Measurements from ENCODE around the gene SESTD1.
A peak's percentile ranks its signal among the peaks of the same experiment; 100 is the strongest.

The SESTD1 gene

DNA sequence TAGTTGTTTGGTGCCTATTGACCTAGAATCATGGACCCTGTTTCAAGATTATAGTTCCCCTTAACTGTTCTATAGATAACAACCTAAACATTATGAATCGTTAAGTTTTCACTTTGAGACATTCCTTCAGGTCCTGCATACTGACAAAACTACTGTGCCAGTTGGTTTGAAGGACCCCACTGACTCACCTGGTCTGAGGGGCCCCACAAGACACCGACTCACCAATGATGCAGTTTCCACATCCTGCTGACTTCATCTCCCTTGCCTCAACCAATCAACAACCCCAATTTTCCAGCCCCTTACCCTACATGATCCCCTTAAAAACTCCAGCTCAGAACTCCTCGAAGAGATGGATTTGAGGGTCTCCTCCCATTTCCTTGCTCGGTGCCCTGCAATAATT is 125.1 kb downstream of the SESTD1 start:
- H3K4me3 Mint-ChIP-seq = no peak overlapping the region

DNA sequence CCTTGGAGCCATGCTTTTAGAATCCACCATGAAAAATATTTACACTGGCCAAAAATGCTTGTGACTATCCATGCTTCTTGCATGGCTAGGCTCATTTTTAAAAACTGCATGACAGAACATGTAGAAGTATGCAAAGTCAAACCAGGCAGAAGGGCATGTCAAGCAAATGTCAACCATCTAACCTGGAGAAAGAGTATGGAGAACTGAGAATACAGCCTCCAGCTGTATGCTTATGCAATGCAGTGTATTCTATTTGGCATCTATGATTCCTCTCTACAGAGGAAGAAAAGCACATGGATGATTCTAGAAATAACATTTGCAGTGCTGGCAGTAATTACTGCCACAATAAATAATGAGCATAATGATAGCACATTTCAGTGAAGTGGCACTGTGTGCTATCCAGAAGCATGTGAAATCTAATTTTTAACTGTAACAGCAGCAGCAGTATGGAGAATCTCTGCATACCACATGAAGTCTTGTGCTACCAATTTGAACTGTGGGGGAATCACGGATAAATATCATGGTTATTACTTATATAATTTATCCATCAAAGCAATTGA is 127.4 kb downstream of the SESTD1 start:
- H3K4me1 Mint-ChIP-seq (ENCODE audit: low read depth) = no peaks in the 10 kb centered on the region
- no peaks in the 10 kb centered on the region for H3K36me3 Mint-ChIP-seq (ENCODE audit: low read depth)
- no peak overlapping the region for H3K4me3 Mint-ChIP-seq
- H3K27me3 Mint-ChIP-seq = no peaks in the 10 kb centered on the region
- H3K27ac Mint-ChIP-seq = no peak overlapping the region
- no peaks in the 10 kb centered on the region for H3K9me3 Mint-ChIP-seq

More for the DNA sequence above, 125.1 kb downstream of the SESTD1 start:
- Mint-ChIP-seq H3K27me3 (no peaks in the 10 kb centered on the region), H3K4me1 (ENCODE audit: low read depth) (no peaks in the 10 kb centered on the region), H3K27ac (no peak overlapping the region), H3K9me3 (no peaks in the 10 kb centered on the region), H3K36me3 (ENCODE audit: low read depth) (peaks cover 3% of the 10 kb centered on the region)

DNA sequence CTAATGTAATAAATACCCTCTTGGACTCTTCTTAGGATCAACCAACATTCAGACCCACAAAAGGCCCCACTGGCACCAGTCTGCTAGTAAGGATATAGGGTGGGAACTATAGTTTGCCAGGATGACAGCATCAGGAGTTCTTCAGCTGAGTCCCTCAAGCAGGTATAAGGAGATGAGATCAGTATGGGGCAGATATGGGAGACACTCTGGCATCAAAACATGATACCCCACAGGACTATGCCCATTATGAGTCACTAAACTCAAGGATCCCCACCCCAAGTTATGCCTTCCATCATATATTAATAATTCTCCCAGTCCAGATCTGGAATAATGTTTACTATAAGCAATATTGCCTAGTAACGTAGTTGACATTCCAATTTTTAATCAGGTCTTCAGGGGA is 131.6 kb downstream of the SESTD1 start:
- H3K36me3 Mint-ChIP-seq (ENCODE audit: low read depth) = no peaks in the 10 kb centered on the region
- no peak overlapping the region for H3K27ac Mint-ChIP-seq
- no peaks in the 10 kb centered on the region for H3K9me3 Mint-ChIP-seq
- H3K4me3 Mint-ChIP-seq = no peak overlapping the region
- no peaks in the 10 kb centered on the region for H3K27me3 Mint-ChIP-seq
- no peaks in the 10 kb centered on the region for H3K4me1 Mint-ChIP-seq (ENCODE audit: low read depth)

DNA sequence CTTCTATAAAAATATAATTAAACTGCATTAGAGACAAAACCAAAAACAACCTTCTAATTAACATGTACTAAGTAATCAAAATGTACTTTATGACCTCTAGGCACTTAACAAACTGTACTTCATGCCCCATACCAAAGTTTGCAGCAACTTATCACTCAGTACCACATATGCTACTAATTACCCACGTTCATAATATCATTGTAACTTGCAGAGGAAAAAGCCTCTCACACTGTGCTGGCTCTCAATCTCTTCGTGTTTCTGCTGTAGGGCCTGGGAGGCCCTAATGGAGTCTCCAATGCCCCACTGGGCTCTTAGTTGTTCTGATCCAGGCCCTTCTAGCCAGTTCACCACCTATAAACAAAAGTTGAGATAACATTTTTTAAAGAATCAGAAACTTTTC is 132.6 kb downstream of the SESTD1 start:
- H3K27ac Mint-ChIP-seq = no peak overlapping the region
- H3K27me3 Mint-ChIP-seq = no peaks in the 10 kb centered on the region
- H3K36me3 Mint-ChIP-seq (ENCODE audit: low read depth) = no peaks in the 10 kb centered on the region
- H3K9me3 Mint-ChIP-seq = no peaks in the 10 kb centered on the region
- H3K4me1 Mint-ChIP-seq (ENCODE audit: low read depth) = no peaks in the 10 kb centered on the region
- no peak overlapping the region for H3K4me3 Mint-ChIP-seq

GRCh38 chr2:179130560-179130959 is 134.1 kb downstream of the SESTD1 start:
- H3K36me3 Mint-ChIP-seq (ENCODE audit: low read depth) = no peaks in the 10 kb centered on the region
- H3K4me1 Mint-ChIP-seq (ENCODE audit: low read depth) = no peaks in the 10 kb centered on the region
- no peak overlapping the region for H3K4me3 Mint-ChIP-seq
- no peaks in the 10 kb centered on the region for H3K9me3 Mint-ChIP-seq
- H3K27me3 Mint-ChIP-seq = no peaks in the 10 kb centered on the region
- H3K27ac Mint-ChIP-seq = no peak overlapping the region

DNA sequence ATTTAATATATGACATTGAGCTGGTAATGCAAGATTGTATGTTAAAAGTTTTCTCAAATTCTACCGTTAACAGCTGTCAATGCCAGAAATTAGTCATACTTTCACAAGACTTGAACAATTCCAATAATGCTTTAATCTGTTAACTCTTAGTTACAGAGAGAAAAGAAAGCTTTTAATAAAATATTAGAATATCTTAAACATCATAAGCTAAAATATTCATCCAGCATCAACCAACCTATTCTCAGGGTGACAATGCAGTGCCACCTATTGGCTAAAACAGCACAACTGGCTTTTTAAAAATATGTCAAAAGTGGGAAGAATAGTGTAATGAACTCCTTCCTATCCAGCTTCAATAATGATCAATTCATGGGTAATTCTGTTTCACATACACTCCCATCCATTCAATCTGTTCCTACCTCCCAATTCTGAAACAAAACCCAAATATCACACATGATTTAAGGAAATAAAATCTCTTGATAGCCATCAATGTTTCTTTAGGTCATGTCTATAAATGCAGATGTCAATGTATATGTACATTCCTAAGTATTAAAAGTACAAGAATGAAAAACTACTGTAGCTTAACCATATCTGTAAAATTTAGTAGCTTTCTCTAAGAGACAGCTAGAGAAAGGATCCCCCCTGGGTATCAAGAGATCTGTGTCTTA is 134.9 kb downstream of the SESTD1 start:
- Mint-ChIP-seq H3K27ac (no peak overlapping the region), H3K9me3 (no peaks in the 10 kb centered on the region), H3K4me1 (ENCODE audit: low read depth) (no peaks in the 10 kb centered on the region), H3K27me3 (no peaks in the 10 kb centered on the region), H3K36me3 (ENCODE audit: low read depth) (no peaks in the 10 kb centered on the region), H3K4me3 (no peak overlapping the region)

- H3K36me3 Mint-ChIP-seq (ENCODE audit: low read depth) = no peaks in the 10 kb centered on the region
- no peaks in the 10 kb centered on the region for H3K9me3 Mint-ChIP-seq
- H3K4me1 Mint-ChIP-seq (ENCODE audit: low read depth) = peaks cover 10% of the 10 kb centered on the region
- no peak overlapping the region for H3K27ac Mint-ChIP-seq
- no peaks in the 10 kb centered on the region for H3K27me3 Mint-ChIP-seq
- H3K4me3 Mint-ChIP-seq = no peak overlapping the region
Measured at GRCh38 chr2:179125404-179125803, 139.2 kb downstream of the SESTD1 start.

- H3K36me3 Mint-ChIP-seq (ENCODE audit: low read depth) = no peaks in the 10 kb centered on the region
- H3K27me3 Mint-ChIP-seq = no peaks in the 10 kb centered on the region
- H3K4me3 Mint-ChIP-seq = no peak overlapping the region
- H3K9me3 Mint-ChIP-seq = no peaks in the 10 kb centered on the region
- peaks cover 11% of the 10 kb centered on the region for H3K4me1 Mint-ChIP-seq (ENCODE audit: low read depth)
- H3K27ac Mint-ChIP-seq = no peak overlapping the region
Measured at GRCh38 chr2:179124282-179124681, 140.3 kb downstream of the SESTD1 start.

- H3K36me3 Mint-ChIP-seq (ENCODE audit: low read depth) = no peaks in the 10 kb centered on the region
- no peaks in the 10 kb centered on the region for H3K9me3 Mint-ChIP-seq
- H3K4me3 Mint-ChIP-seq = no peak overlapping the region
- H3K27me3 Mint-ChIP-seq = no peaks in the 10 kb centered on the region
- no peak overlapping the region for H3K27ac Mint-ChIP-seq
- peaks cover 11% of the 10 kb centered on the region for H3K4me1 Mint-ChIP-seq (ENCODE audit: low read depth)
Measured at GRCh38 chr2:179123272-179123662, 141.4 kb downstream of the SESTD1 start.

DNA sequence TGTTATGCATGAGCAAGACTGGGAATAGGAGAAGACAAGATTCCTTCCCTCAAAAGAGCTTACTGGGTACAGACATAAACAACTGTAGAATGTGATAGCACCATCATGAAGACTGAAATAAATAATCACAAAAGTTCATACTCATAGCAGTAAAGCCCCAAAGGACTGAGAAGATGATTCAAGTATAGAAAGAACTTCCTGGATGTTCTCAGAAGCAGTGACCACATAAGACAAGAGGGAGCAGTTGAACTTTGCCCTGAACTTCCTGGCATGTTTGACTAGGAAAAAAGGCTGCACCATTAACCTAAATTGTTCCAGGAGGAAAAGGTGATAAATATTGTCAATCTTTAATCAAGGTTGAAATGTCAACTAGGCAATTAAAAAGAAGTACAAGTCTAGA is 156.9 kb downstream of the SESTD1 start:
- peaks cover 22% of the 10 kb centered on the region for H3K36me3 Mint-ChIP-seq (ENCODE audit: low read depth)
- no peaks in the 10 kb centered on the region for H3K27me3 Mint-ChIP-seq
- peak overlapping the region; percentile 34 for H3K4me3 Mint-ChIP-seq
- H3K27ac Mint-ChIP-seq = peak overlapping the region; percentile 56
- H3K9me3 Mint-ChIP-seq = no peaks in the 10 kb centered on the region
- peaks cover 39% of the 10 kb centered on the region for H3K4me1 Mint-ChIP-seq (ENCODE audit: low read depth)

GRCh38 chr2:179106676-179107428 is 157.8 kb downstream of the SESTD1 start:
- H3K27ac Mint-ChIP-seq = peak overlapping the region; percentile 83
- H3K27me3 Mint-ChIP-seq = no peaks in the 10 kb centered on the region
- H3K36me3 Mint-ChIP-seq (ENCODE audit: low read depth) = peaks cover 13% of the 10 kb centered on the region
- H3K9me3 Mint-ChIP-seq = no peaks in the 10 kb centered on the region
- H3K4me3 Mint-ChIP-seq = peak overlapping the region; percentile 47
- peaks cover 39% of the 10 kb centered on the region for H3K4me1 Mint-ChIP-seq (ENCODE audit: low read depth)

DNA sequence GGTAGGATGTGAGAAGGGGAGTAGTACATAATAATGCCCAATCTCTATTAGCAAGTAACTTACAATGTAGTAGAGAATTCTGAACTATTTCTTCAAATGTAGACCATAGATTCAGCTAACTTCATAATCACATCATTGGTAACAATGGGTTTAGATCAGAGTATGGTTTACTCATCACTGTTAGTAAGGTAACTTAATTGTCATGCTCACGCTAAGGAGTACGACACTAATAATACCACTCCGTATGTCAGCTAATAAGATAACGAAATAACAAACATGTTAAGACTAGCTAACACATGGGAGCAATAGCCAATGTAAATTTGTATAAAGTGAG is 158.3 kb downstream of the SESTD1 start:
- Mint-ChIP-seq H3K4me3 (no peak overlapping the region), H3K27me3 (no peaks in the 10 kb centered on the region), H3K36me3 (ENCODE audit: low read depth) (peaks cover 12% of the 10 kb centered on the region), H3K4me1 (ENCODE audit: low read depth) (peaks cover 39% of the 10 kb centered on the region), H3K27ac (peak overlapping the region; percentile 83), H3K9me3 (no peaks in the 10 kb centered on the region)

GRCh38 chr2:179104736-179105135 is 159.9 kb downstream of the SESTD1 start:
- H3K27me3 Mint-ChIP-seq = no peaks in the 10 kb centered on the region
- no peaks in the 10 kb centered on the region for H3K9me3 Mint-ChIP-seq
- H3K27ac Mint-ChIP-seq = no peak overlapping the region
- peaks cover 12% of the 10 kb centered on the region for H3K36me3 Mint-ChIP-seq (ENCODE audit: low read depth)
- no peak overlapping the region for H3K4me3 Mint-ChIP-seq
- peaks cover 39% of the 10 kb centered on the region for H3K4me1 Mint-ChIP-seq (ENCODE audit: low read depth)

- no peak overlapping the region for H3K27ac Mint-ChIP-seq
- H3K27me3 Mint-ChIP-seq = no peaks in the 10 kb centered on the region
- peaks cover 16% of the 10 kb centered on the region for H3K4me1 Mint-ChIP-seq (ENCODE audit: low read depth)
- no peaks in the 10 kb centered on the region for H3K36me3 Mint-ChIP-seq (ENCODE audit: low read depth)
- H3K9me3 Mint-ChIP-seq = no peaks in the 10 kb centered on the region
- H3K4me3 Mint-ChIP-seq = no peak overlapping the region
Measured at GRCh38 chr2:179098080-179098689, 166.4 kb downstream of the SESTD1 start.

GRCh38 chr2:179097131-179097530 is 167.5 kb downstream of the SESTD1 start:
- no peaks in the 10 kb centered on the region for H3K36me3 Mint-ChIP-seq (ENCODE audit: low read depth)
- peaks cover under 1% of the 10 kb centered on the region for H3K9me3 Mint-ChIP-seq
- peaks cover 16% of the 10 kb centered on the region for H3K4me1 Mint-ChIP-seq (ENCODE audit: low read depth)
- H3K27me3 Mint-ChIP-seq = no peaks in the 10 kb centered on the region
- no peak overlapping the region for H3K27ac Mint-ChIP-seq
- no peak overlapping the region for H3K4me3 Mint-ChIP-seq
